Thymus (tissue), 11 donors: ENCODE data around the gene SMARCD2. TPM values are rescaled to one million over a fixed set of nuclear protein-coding genes. Genes with fewer than 3 reads are reported as not detected.
"Not testable (repeated sequence)": the region's sequence is repeated elsewhere in the genome, so short reads cannot be mapped to it uniquely, and the experiment has no call there.

Experiments used
- DNase-seq, 9 donors: peaks; one replicate each; pipeline ENCODE4 v3.0.0-alpha.2; 2013; ENCODE audit warnings: low spot score in 9 of 9, low read depth in 6 of 9, missing footprints in 1 of 9
- H3K27ac ChIP-seq, 2 donors: one replicate each; pipeline ENCODE4 v1.5.1; 2013; ENCODE audit warnings: control low read depth in 1 of 2, low read depth in 1 of 2, low read length in 1 of 2, mild to moderate bottlenecking in 1 of 2, moderate library complexity in 1 of 2
- H3K27me3 ChIP-seq, 2 donors: one replicate each; pipeline ENCODE4 v1.5.1; 2013; ENCODE audit warnings: low read length in 1 of 2; ENCODE audit not compliant: control insufficient read depth in 2 of 2, insufficient read depth in 1 of 2
- H3K36me3 ChIP-seq, 2 donors: one replicate each; pipeline ENCODE4 v1.5.1; 2013; ENCODE audit warnings: low read length in 1 of 2, mild to moderate bottlenecking in 1 of 2, moderate library complexity in 1 of 2; ENCODE audit not compliant: control insufficient read depth in 2 of 2, insufficient read depth in 2 of 2
- H3K4me1 ChIP-seq, 2 donors: one replicate each; pipeline ENCODE4 v1.5.1; 2013; ENCODE audit warnings: low read length in 2 of 2; ENCODE audit not compliant: control insufficient read depth in 2 of 2, insufficient read depth in 2 of 2
- H3K4me3 ChIP-seq, 2 donors: one replicate each; pipeline ENCODE4 v1.5.1; 2013; ENCODE audit warnings: low read length in 2 of 2, control low read depth in 1 of 2, mild to moderate bottlenecking in 1 of 2
- H3K9me3 ChIP-seq, 2 donors: one replicate each; pipeline ENCODE4 v1.5.1; 2013; ENCODE audit warnings: low read length in 1 of 2, mild to moderate bottlenecking in 1 of 2; ENCODE audit not compliant: control insufficient read depth in 2 of 2, insufficient read depth in 1 of 2
- WGBS: extraction: QIAGEN DNeasy Blood & Tissue Kit; methylation state at CpG from one replicate; pipeline ENCODE4 v1.1.7; 2013; 5-methylcytosine and 5-hydroxymethylcytosine counted together
- polyA plus RNA-seq: library from polyadenylated mRNA; stranded (reverse); fragments of 200-250 nt; gene quantifications from one replicate; pipeline ENCODE4 v1.2.3, GENCODE V29; 2013
- total RNA-seq: library from RNA; stranded (reverse); fragments of 120-200 nt; gene quantifications from one replicate; pipeline ENCODE4 v1.2.4, GENCODE V29; 2013
- donor health status: healthy.

Gene SMARCD2
- total and polyA plus RNA-seq, 2 donors: 68.9 to 72.1 TPM

DNA sequence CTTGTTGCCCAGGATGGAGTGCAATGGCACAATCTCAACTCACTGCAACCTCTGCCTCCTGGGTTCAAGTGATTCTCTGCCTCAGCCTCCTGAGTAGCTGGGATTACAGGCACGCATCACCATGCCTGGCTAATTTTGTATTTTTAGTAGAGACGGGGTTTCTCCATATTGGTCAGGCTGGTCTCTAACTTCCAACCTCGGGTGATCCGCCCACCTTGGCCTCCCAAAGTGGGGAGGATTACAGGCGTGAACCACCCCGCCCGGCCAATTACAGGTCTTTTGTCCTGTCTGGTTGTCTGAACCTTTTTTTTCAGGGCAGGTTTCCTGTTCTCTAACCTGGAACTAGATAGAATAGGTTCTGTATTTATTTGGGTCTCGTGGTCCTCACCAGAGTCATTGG lies 13.9 kb upstream of the SMARCD2 start:
- not testable (repeated sequence) for H3K4me3 ChIP-seq, DNase-seq, H3K4me1 ChIP-seq, H3K36me3 ChIP-seq, H3K27me3 ChIP-seq, H3K27ac ChIP-seq, H3K9me3 ChIP-seq
- 97% methylated on average over 8 of the region's 8 CpGs for WGBS

DNA sequence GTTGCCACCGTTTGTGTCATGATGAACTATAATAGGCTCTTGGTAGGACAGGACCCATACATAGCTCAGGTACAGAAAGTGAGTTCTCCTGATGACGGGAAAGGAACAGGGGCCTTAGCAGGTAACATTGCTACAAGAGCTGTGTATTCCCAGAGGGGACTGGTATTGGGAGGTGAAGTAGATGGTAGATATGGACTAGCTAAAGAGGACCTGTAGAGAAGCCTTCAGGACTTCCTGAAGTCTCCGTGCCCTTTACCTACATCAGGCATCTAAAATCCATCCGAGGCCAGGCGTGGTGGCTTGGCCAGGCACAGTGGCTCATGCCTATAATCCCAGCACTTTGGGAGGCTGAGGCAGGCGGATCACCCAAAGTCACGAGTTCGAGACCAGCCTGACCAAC lies 12.7 kb upstream of the SMARCD2 start:
- H3K4me1 ChIP-seq: no peaks in the 10 kb centered on the region
- H3K27me3 ChIP-seq: peaks cover 0 to 2% of the 10 kb centered on the region in 2 donors
- 96% methylated on average over 8 of the region's 8 CpGs for WGBS
- no peaks in the 10 kb centered on the region for H3K9me3 ChIP-seq
- DNase-seq: no peak
- H3K36me3 ChIP-seq: no peaks in the 10 kb centered on the region
- no peak overlapping the region for H3K4me3 ChIP-seq
- H3K27ac ChIP-seq: no peak overlapping the region

DNA sequence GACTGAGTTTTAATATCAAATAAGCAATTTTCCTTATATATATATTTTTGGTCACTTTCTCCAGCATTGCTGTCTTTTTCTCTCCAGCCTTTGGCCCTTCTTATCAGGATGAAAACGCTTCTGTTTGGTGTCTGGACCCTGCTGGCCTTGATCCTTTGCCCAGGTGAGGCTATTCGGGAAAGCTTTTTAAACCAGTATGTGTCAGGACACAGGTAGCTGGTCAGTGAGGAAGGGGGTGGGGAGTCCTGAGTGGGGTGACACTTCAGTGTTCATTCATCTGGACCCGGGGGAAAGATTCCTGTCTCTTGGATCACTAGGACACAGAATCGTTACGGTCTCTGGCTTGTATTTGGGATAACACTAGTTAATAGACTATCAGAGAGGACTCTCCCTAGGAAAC lies 12.2 kb upstream of the SMARCD2 start:
- Histone ChIP-seq H3K27me3 (peaks cover 0 to 3% of the 10 kb centered on the region in 2 donors), H3K4me3 (no peak overlapping the region), H3K4me1 (no peaks in the 10 kb centered on the region), H3K9me3 (peaks cover 0 to 2% of the 10 kb centered on the region in 2 donors), H3K36me3 (no peaks in the 10 kb centered on the region), H3K27ac (no peak overlapping the region)
- no peak for DNase-seq
- 98% methylated on average over 5 of the region's 5 CpGs for WGBS

DNA sequence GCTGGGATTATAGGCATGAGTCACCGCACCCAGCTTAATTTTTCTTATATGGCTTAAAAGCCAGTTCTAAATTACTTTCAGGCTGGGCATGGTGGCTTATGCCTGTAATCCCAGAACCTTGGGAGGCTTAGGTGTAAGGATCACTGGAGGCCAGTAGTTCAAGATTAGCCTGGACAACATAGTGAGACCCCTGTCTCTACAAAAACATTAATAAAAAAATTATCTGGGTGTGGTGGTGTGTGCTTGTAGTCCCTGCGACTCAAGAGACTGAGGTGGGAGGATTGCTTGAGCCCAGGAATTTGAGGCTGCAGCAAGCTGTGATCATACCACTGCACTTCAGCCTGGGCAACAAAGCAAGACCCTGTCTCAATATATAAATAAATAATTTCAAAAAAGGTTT lies 10.8 kb upstream of the SMARCD2 start:
- Histone ChIP-seq H3K36me3 (no peaks in the 10 kb centered on the region), H3K9me3 (peaks cover 0 to 10% of the 10 kb centered on the region in 2 donors), H3K27ac (no peak overlapping the region), H3K27me3 (peaks cover 0 to 10% of the 10 kb centered on the region in 2 donors), H3K4me3 (no peak overlapping the region), H3K4me1 (peaks cover 5 to 12% of the 10 kb centered on the region in 2 donors)
- WGBS: 98% methylated on average over 2 of the region's 2 CpGs
- no peak for DNase-seq

DNA sequence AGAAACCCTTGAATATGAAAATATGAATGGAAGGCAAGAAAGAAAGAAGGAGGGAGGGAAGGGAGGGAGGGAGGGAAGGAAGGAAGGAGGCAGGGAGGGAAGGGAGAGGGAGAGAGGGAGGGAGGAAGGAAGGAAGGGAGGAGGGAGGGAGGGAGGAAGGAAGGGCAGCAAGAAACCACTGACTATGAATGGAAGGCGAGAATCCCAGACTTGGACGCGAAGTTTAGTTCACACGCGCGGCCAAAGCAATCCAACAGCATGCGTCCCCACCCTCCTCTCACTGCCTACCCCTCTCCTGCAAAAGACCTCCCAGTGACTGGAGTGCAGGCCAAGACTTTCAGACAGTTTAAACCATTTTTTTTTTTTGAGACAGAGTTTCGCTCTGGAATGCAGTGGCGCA lies 7.9 kb upstream of the SMARCD2 start:
- peaks cover 1 to 12% of the 10 kb centered on the region in 2 donors for H3K9me3 ChIP-seq
- no peak overlapping the region for H3K27ac ChIP-seq
- no peak overlapping the region for H3K4me3 ChIP-seq
- H3K27me3 ChIP-seq: peaks cover 0 to 10% of the 10 kb centered on the region in 2 donors
- H3K36me3 ChIP-seq: no peaks in the 10 kb centered on the region
- no peak for DNase-seq
- WGBS: 96% methylated on average over 9 of the region's 9 CpGs
- H3K4me1 ChIP-seq: peaks cover 5 to 13% of the 10 kb centered on the region in 2 donors

DNA sequence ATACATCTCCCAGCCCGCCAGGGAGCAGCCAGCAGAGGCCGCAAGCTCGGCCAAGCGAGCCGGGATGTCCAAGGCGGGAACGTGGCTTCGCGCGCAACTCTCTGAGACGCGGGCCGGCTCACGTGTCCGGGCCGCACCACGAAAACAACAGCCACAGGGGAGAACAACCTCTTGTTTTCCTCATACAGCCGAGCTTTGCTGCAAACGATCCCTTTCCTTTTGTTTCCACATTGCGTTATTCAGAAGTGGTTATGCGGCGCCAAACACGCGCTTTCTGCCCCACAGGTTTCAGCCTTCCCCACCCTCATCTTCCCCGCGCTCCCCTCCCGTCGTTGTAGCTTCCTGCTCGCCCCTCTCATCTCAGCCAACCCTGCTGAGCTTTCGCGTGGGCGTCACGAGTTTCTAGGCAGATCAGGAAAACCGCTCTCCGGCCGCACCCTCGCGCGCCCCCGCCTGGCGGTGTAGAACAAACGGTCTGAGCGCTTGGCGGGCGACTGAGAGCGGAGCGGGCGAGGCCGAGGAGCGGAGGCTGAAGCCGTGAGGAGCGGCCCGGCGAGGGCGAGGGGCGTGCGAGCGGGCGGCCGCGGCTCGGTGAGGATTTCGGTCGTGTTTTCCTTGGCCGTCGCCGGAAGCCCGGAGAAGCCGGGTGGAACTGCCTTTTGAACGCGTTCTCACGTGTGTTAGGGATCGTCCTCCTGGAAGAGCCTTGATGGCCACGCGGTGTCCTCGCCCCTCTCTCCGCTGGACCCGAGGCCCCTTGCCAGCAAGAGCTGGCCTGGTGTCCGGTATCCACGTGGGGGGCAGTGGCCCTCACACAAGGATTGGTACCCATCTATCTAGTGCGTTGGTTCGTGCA lies 6.6 kb upstream of the SMARCD2 start:
- H3K4me1 ChIP-seq: peaks cover 5 to 13% of the 10 kb centered on the region in 2 donors
- peaks cover 1 to 12% of the 10 kb centered on the region in 2 donors for H3K9me3 ChIP-seq
- DNase-seq: peak; percentile 84 to 95 (median 87)
- peak overlapping the region; percentile 15 to 33 for H3K4me3 ChIP-seq
- H3K27ac ChIP-seq: peak overlapping the region in 1 of 2 donors; percentile 72
- 25% methylated on average over 82 of the region's 82 CpGs for WGBS
- no peaks in the 10 kb centered on the region for H3K36me3 ChIP-seq
- peaks cover 0 to 8% of the 10 kb centered on the region in 2 donors for H3K27me3 ChIP-seq

DNA sequence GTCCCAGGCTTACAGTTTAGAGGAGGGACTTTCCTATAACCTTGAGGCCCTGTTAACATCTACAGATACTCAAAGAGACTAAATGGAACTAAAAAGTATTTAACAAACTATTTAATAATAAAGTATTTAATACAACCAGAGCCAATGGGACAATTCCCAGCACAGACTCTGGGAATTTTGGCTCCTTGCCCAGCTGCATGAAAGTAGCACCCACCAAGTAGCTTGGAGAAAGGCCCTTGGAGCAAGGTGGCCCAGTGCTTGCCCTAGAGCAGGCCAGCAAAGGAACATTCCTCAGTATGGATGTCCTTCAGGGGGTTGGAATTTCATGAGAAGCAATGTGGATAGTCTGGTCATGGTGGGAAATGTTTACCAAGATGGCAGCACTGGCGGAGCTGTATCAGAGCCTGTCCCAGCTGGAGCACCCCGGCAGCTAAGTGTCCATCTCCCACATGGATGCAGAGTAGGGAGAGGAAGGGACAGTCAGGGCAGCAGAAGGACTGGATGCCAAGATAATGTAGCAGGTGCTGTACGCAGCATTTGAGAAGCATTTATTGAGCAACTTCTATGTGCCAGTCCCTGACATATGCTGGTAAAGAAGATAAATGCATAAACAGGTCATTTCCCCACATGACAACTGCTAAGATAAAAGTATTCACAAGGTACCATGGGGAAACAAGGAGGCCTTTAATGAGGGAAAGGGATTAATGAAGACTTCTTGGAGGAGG lies 5.2 kb upstream of the SMARCD2 start:
- no peak for DNase-seq
- no peak overlapping the region for H3K4me3 ChIP-seq
- WGBS: 82% methylated on average over 3 of the region's 3 CpGs
- H3K27me3 ChIP-seq: peaks cover 0 to 8% of the 10 kb centered on the region in 2 donors
- H3K4me1 ChIP-seq: peaks cover 7 to 23% of the 10 kb centered on the region in 2 donors
- H3K9me3 ChIP-seq: peaks cover 1 to 12% of the 10 kb centered on the region in 2 donors
- H3K27ac ChIP-seq: no peak overlapping the region
- H3K36me3 ChIP-seq: no peaks in the 10 kb centered on the region

DNA sequence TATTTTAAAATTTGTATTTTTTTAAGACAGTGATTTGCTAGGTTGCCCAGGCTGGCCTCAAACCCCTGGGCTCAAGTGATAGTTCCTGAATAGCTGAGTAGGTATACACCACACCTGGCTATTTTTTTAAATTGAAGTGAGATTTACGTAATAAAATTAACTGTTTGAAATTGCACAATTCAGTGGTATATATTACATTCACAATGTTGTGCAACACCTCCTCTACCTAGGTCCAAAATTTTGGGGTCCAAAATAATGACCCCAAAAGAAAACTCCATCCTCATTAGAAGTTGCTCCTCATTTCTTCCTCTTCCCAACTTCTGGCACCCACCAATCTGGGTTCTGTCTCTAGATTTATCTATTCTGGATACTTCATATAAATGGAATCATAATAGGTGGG lies 3.0 kb upstream of the SMARCD2 start:
- 52% methylated on average over 1 of the region's 1 CpG for WGBS
- H3K27ac ChIP-seq: no peak overlapping the region
- H3K4me1 ChIP-seq: peaks cover 16 to 38% of the 10 kb centered on the region in 2 donors
- peaks cover 1 to 12% of the 10 kb centered on the region in 2 donors for H3K9me3 ChIP-seq
- no peak overlapping the region for H3K4me3 ChIP-seq
- H3K27me3 ChIP-seq: peaks cover 0 to 8% of the 10 kb centered on the region in 2 donors
- no peaks in the 10 kb centered on the region for H3K36me3 ChIP-seq
- no peak for DNase-seq
